Large intestine (tissue), 3 donors: ENCODE data around the gene ARL15. TPM values are rescaled to one million over a fixed set of nuclear protein-coding genes. Genes with fewer than 3 reads are reported as not detected.
A peak's percentile ranks its signal among the peaks of the same experiment; 100 is the strongest.

Source experiments
- DNase-seq, 2 donors: peaks; one replicate each; pipeline versions ENCODE4 v3.0.0 to v3.0.0-alpha.2; 2013
- H3K27ac ChIP-seq: one replicate; pipeline ENCODE4 v1.5.1; 2013; ENCODE audit warnings: low read length
- H3K27me3 ChIP-seq: 2 replicates; pipeline ENCODE4 v1.6.1; 2013; ENCODE audit warnings: low read length; ENCODE audit not compliant: control insufficient read depth, insufficient read depth
- H3K36me3 ChIP-seq: 2 replicates; pipeline ENCODE4 v1.6.1; 2013; ENCODE audit warnings: low read length; ENCODE audit not compliant: control insufficient read depth, insufficient read depth
- H3K4me1 ChIP-seq: one replicate; pipeline ENCODE4 v1.6.1; 2013; ENCODE audit warnings: low read length; ENCODE audit not compliant: control insufficient read depth, insufficient read depth
- H3K4me3 ChIP-seq: one replicate; pipeline ENCODE4 v1.5.1; 2013; ENCODE audit warnings: low read length
- H3K9me3 ChIP-seq: one replicate; pipeline ENCODE4 v1.6.1; 2013; ENCODE audit warnings: mild to moderate bottlenecking, low read depth, low read length, moderate library complexity; ENCODE audit not compliant: control insufficient read depth
- WGBS: methylation state at CpG from one replicate; pipeline ENCODE4 v1.1.5; 2013; ENCODE audit warnings: low lambda C conversion rate; ENCODE audit not compliant: insufficient coverage; 5-methylcytosine and 5-hydroxymethylcytosine counted together
- polyA plus RNA-seq: library from polyadenylated mRNA; unstranded; fragments of 120-200 nt; gene quantifications from one replicate; pipeline ENCODE4 v1.2.1, GENCODE V29; 2013

The ARL15 gene
- polyA plus RNA-seq, 1 donor = 41.5 TPM

DNA sequence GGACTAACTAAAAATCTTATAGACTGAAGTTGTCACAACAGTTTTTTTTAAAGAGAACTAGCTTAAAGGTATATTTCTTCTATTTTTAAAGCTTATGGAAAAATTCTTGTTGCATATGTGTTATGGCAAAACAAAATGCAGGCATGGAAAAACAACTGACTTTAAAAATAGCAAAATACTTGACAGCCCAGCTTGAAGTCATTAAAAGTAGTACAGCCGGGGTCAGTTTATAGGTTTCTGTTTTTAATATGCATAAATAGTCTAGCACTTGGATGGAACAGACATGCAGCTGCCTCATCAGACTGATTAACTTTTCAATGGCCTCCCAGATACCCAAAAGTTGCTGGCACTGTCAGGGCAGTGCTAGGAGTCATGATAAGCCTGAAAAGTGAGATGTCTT, 22.3 kb upstream of the ARL15 start:
- Histone ChIP-seq H3K9me3 (peaks cover 13% of the 10 kb centered on the region), H3K27ac (no peak overlapping the region), H3K36me3 (no peaks in the 10 kb centered on the region), H3K4me3 (no peak overlapping the region), H3K4me1 (no peaks in the 10 kb centered on the region), H3K27me3 (no peaks in the 10 kb centered on the region)
- no peak for DNase-seq
- WGBS = no CpG with 5 or more reads among the region's 1 CpG

- H3K4me3 ChIP-seq = no peak overlapping the region
- peaks cover 7% of the 10 kb centered on the region for H3K9me3 ChIP-seq
- H3K27me3 ChIP-seq = no peaks in the 10 kb centered on the region
- H3K27ac ChIP-seq = peak overlapping the region; percentile 23
- DNase-seq = peak in 1 of 2 donors; percentile 49
- H3K36me3 ChIP-seq = no peaks in the 10 kb centered on the region
- 100% methylated on average over 1 of the region's 4 CpGs for WGBS
- no peaks in the 10 kb centered on the region for H3K4me1 ChIP-seq
Observed at GRCh38 chr5:54329731-54330709, 19.6 kb upstream of the ARL15 start.

GRCh38 chr5:54326662-54327270, 16.4 kb upstream of the ARL15 start:
- Histone ChIP-seq H3K9me3 (no peaks in the 10 kb centered on the region), H3K27me3 (no peaks in the 10 kb centered on the region), H3K4me1 (no peaks in the 10 kb centered on the region), H3K4me3 (no peak overlapping the region), H3K36me3 (no peaks in the 10 kb centered on the region), H3K27ac (no peak overlapping the region)
- WGBS = no CpG with 5 or more reads among the region's 7 CpGs
- no peak for DNase-seq

DNA sequence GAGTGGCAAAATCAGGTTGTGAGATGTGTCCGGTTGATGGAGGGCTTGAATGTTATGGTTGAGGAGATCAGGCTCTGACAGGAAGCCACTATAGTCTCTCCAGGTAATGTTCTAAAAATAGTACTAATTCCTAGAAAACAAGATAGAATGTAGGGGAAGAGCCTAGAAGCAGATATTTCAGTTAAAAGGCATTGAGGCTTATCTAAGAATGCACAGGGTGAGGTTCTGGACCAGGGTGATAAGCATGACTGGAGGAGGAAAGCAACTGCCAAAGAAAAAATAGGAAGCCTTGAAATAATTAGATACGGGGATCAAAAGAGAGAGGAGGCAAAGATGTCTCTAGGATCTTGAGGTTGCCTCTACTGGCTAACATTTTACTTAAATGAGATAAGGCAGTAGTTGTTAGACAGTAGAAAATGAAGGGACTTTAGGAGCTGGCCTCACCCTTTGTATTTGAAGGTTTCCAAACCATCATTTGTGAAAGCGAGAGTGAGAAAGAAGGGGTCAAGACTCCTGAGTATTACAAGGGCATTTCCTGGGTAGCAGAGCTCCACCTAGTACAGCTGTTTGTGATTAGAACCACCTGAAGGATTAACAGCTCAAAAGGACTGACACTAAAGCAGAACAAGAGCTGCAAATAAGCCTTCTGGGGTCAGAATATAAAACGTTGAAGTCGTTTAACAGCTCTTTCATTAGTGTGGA, 15.4 kb upstream of the ARL15 start:
- H3K27ac ChIP-seq = no peak overlapping the region
- no peaks in the 10 kb centered on the region for H3K4me1 ChIP-seq
- peak in 1 of 2 donors; percentile 33 for DNase-seq
- H3K27me3 ChIP-seq = no peaks in the 10 kb centered on the region
- no peak overlapping the region for H3K4me3 ChIP-seq
- H3K36me3 ChIP-seq = no peaks in the 10 kb centered on the region
- WGBS = 25% methylated on average over 2 of the region's 5 CpGs
- H3K9me3 ChIP-seq = no peaks in the 10 kb centered on the region

DNA sequence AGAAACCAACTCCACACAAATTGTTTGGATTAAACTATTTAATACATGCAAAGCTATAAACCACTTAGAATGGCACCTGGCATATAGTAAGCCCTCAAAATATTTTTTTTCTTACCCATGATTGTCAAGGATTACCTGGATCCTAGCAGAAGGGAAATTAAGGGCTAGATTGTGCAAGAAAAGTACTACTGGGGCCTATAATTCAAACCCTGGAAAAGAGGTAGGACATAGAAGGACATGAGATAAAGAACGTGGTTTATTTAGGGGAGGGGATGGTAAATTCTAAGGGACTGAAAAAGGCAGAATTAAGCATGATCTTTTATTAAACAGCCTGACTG, 14.9 kb upstream of the ARL15 start:
- Histone ChIP-seq H3K27me3 (no peaks in the 10 kb centered on the region), H3K4me1 (no peaks in the 10 kb centered on the region), H3K4me3 (no peak overlapping the region), H3K36me3 (no peaks in the 10 kb centered on the region), H3K9me3 (no peaks in the 10 kb centered on the region), H3K27ac (no peak overlapping the region)
- no peak for DNase-seq
- WGBS = 89% methylated on average over 1 of the region's 1 CpG

DNA sequence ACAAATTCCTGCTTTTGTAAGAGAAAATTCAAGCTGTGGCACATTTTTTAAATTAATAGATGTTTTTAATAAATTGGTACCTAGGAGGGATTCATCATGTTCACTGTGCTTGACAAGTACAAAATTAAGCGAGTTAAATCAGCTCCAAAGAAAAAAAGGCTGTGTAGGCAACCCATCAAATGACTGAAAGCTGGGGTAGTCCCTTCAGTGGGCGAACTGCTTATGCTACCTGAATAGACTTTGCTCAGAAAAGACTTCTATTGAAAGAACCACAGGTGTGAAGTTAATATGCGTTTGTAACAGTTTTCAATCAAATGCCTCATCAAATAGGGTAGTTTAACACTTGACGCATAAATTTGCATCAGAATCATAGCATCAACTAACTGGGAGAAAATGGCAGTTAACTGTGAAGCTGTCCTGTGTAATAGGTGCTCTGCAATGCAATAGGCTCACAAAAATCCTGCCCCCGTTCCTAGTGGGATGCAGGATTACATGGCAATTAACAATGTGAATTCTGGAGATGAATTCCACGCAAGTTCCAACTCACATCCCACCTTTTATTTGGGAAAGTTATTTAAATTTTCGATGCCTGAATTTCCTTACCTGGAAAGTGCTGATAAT, 14.4 kb upstream of the ARL15 start:
- DNase-seq = no peak
- Histone ChIP-seq H3K4me3 (no peak overlapping the region), H3K27me3 (no peaks in the 10 kb centered on the region), H3K36me3 (no peaks in the 10 kb centered on the region), H3K27ac (no peak overlapping the region), H3K4me1 (no peaks in the 10 kb centered on the region), H3K9me3 (no peaks in the 10 kb centered on the region)
- 100% methylated on average over 1 of the region's 7 CpGs for WGBS

DNA sequence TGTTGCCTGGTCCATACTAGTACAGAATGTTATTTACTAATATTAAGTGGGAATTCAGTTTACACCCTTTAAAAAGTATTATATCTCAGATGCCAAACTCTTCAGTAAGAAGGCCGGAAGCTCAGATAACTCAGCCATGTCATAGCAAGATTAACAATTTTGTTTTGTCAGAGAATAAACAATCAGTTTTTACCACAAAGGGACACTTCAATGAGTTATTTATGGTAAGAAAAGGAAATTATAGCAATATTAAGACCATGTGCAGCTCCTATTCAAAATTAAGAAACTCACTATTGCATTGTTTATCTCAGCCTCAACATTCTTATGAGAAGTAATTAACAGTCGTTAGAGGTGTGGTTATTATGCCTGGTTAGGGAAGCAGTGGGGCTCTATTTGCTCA, 13.1 kb upstream of the ARL15 start:
- Histone ChIP-seq H3K9me3 (no peaks in the 10 kb centered on the region), H3K27ac (no peak overlapping the region), H3K4me1 (no peaks in the 10 kb centered on the region), H3K4me3 (no peak overlapping the region), H3K36me3 (no peaks in the 10 kb centered on the region), H3K27me3 (no peaks in the 10 kb centered on the region)
- 60% methylated on average over 1 of the region's 2 CpGs for WGBS
- no peak for DNase-seq

- 100% methylated on average over 1 of the region's 1 CpG for WGBS
- no peak for DNase-seq
- Histone ChIP-seq H3K27ac (no peak overlapping the region), H3K4me3 (no peak overlapping the region), H3K9me3 (no peaks in the 10 kb centered on the region), H3K36me3 (no peaks in the 10 kb centered on the region), H3K4me1 (no peaks in the 10 kb centered on the region), H3K27me3 (no peaks in the 10 kb centered on the region)
Observed at GRCh38 chr5:54320256-54320655, 9.9 kb upstream of the ARL15 start.

GRCh38 chr5:54317511-54318260, 7.3 kb upstream of the ARL15 start:
- Histone ChIP-seq H3K4me1 (no peaks in the 10 kb centered on the region), H3K9me3 (no peaks in the 10 kb centered on the region), H3K4me3 (no peak overlapping the region), H3K27me3 (no peaks in the 10 kb centered on the region), H3K36me3 (no peaks in the 10 kb centered on the region), H3K27ac (no peak overlapping the region)
- WGBS = no CpG with 5 or more reads among the region's 5 CpGs
- no peak for DNase-seq
